Memory B cell (primary cell): ENCODE measurements around the gene METTL21C.

ENCODE experiments used
- ATAC-seq: fragments of 150-1000 bp; cut with Tn5 transposase; 2 replicates; pipeline ENCODE4 v1.10.0; 2021; ENCODE audit warnings: low read depth, mild to moderate bottlenecking, moderate library complexity
- DNase-seq, 2 donors: peaks; one replicate each; pipeline ENCODE4 v3.0.0; 2022; ENCODE audit warnings: low spot score in 2 of 2
- H3K27ac Mint-ChIP-seq: one replicate; pipeline ENCODE4 v1.8.0; 2022; ENCODE audit warnings: mild to moderate bottlenecking, moderate library complexity, mixed read lengths
- H3K27me3 Mint-ChIP-seq: one replicate; pipeline ENCODE4 v1.8.0; 2022; ENCODE audit warnings: mixed read lengths
- H3K36me3 Mint-ChIP-seq: one replicate; pipeline ENCODE4 v1.8.0; 2022; ENCODE audit warnings: mild to moderate bottlenecking, mixed read lengths
- H3K4me1 Mint-ChIP-seq: one replicate; pipeline ENCODE4 v1.8.0; 2022; ENCODE audit warnings: mixed read lengths
- H3K4me3 Mint-ChIP-seq: one replicate; pipeline ENCODE4 v1.8.0; 2022; ENCODE audit warnings: mild to moderate bottlenecking, moderate library complexity, mixed read lengths
- H3K9me3 Mint-ChIP-seq: one replicate; pipeline ENCODE4 v1.8.0; 2022; ENCODE audit warnings: mixed read lengths

Gene METTL21C

DNA sequence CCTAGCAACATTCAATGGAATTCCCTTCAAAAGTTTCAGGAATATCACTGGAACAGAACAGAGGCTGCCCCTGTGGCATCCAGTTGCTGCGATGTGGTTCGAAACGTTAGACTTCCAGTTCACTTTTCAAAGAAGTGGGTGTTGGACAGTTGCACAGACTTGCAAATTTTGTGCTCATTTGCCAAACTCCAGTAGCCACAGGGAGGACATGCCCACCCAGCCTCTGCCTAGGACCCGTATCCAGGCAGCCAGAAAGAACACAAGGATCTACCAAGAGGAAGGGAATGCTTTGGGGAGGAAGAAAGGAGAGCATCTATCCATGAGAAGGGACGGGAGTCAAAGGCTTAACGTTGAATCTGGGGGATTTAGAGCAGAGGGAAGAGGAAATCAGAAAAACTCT lies at the start of gene METTL21C:
Gene METTL21C (minus strand): TSS at position 108 of the 400 bp plus-strand sequence. CDS start 546 bp downstream, outside the sequence.
- Mint-ChIP-seq H3K36me3 (no peaks in the 10 kb centered on the region), H3K4me1 (no peaks in the 10 kb centered on the region), H3K4me3 (no peak within 1 kb of the TSS), H3K27me3 (peaks cover 26% of the 10 kb centered on the region), H3K27ac (no peak within 1 kb of the TSS), H3K9me3 (peaks cover 4% of the 10 kb centered on the region)
- no peak for ATAC-seq
- no peak for DNase-seq

DNA sequence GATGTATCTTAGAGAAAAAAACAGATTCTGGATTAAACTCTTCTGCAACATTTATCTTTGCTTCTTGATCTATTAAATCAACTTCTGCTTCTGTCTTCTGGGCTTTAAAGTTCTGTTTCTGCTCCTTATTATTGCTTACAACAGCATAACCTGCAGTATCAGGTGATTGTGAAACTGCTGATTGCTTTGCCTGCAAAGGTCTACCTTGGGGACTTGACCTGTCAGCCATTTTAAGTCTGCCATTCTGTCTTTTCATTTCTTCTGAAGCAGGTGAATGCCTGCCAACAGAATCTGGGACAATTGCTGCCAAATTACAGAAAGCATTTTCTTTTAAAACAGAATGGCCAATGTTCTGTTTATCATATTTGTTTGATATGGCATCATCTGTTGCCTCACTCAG lies 47.7 kb upstream of the METTL21C start:
- no peak overlapping the region for H3K27ac Mint-ChIP-seq
- no peak for ATAC-seq

DNA sequence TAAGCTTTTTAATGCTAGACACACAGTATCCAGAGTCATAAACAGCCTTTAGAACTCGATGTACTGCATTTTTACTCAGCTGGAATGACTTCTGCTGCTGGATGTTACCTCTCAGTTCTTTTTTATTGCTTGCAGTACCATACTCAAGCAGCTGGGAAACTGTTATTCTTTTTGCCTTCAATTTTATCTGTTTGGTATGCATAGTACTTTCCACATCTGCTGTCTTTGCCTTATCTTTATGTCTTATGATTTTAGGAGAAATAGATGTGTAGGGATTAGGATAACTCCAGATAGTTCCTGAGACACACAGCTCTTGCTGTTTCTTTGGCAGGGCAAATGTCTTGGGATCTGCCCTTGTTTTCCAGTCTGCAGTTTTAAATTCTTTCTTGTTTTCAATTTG lies 47.3 kb upstream of the METTL21C start:
- Mint-ChIP-seq H3K9me3 (peaks cover 15% of the 10 kb centered on the region), H3K27ac (no peak overlapping the region), H3K4me3 (no peak overlapping the region), H3K4me1 (no peaks in the 10 kb centered on the region), H3K27me3 (peaks cover 26% of the 10 kb centered on the region), H3K36me3 (peaks cover 10% of the 10 kb centered on the region)
- DNase-seq (no peak), ATAC-seq (no peak)

More for the DNA sequence above, 47.7 kb upstream of the METTL21C start:
- Mint-ChIP-seq H3K9me3 (peaks cover 15% of the 10 kb centered on the region), H3K4me3 (no peak overlapping the region), H3K27me3 (peaks cover 27% of the 10 kb centered on the region), H3K36me3 (peaks cover 10% of the 10 kb centered on the region), H3K4me1 (no peaks in the 10 kb centered on the region)
- DNase-seq = no peak

DNA sequence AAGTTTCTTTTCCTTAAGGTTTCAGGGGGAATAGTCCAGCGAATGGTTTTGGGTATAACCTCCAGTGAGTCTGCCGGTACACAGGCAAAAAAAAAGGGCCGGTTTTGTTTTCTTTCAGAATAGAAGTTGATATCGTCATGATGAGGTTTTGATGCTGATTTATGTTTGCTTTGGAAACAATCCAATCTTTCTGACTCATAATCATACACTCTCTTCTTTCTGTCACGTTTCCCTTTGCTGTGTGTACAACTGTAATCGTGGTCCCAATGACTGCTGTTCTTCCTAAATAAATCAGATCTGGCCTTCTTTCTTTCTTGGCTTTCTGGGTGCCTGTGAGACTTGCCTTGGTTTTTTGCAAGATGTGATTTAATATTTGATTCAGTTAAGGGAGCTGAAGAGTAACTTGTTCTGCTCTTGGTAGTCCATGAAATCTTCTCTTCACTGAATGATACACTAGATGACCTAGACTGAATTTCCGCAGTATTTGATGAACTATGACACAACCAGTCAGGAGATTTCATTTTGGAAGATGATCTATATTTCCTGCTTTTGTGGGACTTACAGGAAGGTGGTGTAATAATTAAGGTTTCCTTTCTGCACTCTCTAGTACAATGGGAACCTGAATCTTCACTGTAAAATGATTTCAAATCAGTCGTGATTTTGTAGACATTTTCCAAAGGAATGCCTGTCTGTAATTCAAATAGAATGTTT lies 34.9 kb upstream of the METTL21C start:
- H3K27ac Mint-ChIP-seq = no peak overlapping the region
- H3K36me3 Mint-ChIP-seq = no peaks in the 10 kb centered on the region
- no peak overlapping the region for H3K4me3 Mint-ChIP-seq
- no peak for ATAC-seq
- H3K9me3 Mint-ChIP-seq = peaks cover 3% of the 10 kb centered on the region
- no peak for DNase-seq
- H3K4me1 Mint-ChIP-seq = no peaks in the 10 kb centered on the region
- H3K27me3 Mint-ChIP-seq = peaks cover 4% of the 10 kb centered on the region

DNA sequence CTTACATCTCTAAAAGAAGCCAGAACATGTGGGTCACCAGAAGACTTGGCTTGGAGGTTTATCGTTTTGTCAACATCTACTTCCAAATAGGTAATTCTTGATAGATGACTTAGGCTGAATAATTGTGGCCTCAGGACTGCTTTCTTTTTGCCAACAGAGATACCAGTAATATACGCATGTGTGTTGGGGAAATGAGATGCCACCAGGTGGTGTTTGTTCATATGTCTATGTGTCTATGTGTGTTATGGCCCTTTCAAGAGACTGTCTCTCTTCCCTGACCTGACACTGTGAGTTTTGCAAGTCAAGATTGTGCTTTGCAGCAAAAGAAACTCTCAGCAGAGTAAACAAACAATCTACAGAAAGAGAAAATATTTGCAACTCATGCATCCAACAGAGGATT lies 31.6 kb upstream of the METTL21C start:
- Mint-ChIP-seq H3K4me3 (no peak overlapping the region), H3K9me3 (peaks cover 3% of the 10 kb centered on the region), H3K4me1 (no peaks in the 10 kb centered on the region), H3K27me3 (peaks cover 9% of the 10 kb centered on the region), H3K27ac (no peak overlapping the region), H3K36me3 (no peaks in the 10 kb centered on the region)
- ATAC-seq (no peak), DNase-seq (no peak)

DNA sequence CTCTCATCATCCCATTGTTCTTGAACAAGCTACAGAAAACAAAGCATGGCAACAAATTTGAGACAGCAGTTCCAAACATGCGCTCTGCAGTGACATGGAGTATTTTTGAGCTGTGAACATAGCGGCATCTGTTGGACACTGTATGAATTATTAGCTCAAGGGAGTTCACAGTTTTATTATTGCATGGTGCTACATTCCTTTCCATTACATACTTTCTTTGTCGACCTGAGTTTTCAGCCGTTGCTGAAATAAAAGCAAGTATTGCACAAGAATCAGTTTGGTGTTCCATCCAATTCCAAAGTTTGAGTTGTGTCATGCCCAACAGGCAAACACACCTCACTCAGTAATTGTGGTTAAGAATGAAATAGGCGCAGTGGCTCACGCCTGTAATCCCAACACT lies 30.1 kb upstream of the METTL21C start:
- DNase-seq = no peak

DNA sequence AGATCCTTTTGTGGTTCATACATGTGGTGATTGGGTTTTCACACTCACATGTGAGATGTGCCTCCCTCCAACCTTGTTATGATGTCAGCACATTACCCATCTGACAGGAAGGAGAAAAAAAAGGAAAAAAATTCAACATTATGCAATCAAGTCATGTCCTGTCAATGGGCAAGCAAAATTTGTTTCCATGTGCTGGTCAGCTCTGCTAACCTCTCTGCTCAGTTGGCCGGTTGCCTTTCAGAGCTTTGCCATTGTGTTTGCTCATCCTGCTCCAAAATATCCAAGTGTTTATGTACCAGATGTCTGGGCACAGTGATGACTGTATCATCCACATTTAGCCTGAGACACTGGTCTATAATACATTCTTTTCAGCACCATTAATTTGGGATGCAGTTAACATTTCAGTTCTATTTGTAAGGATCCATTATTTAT lies 27.0 kb upstream of the METTL21C start:
- H3K27me3 Mint-ChIP-seq = peaks cover 11% of the 10 kb centered on the region
- no peaks in the 10 kb centered on the region for H3K4me1 Mint-ChIP-seq
- no peak for ATAC-seq
- peaks cover 3% of the 10 kb centered on the region for H3K9me3 Mint-ChIP-seq
- H3K36me3 Mint-ChIP-seq = no peaks in the 10 kb centered on the region
- DNase-seq = no peak
- no peak overlapping the region for H3K4me3 Mint-ChIP-seq
- no peak overlapping the region for H3K27ac Mint-ChIP-seq

More for the DNA sequence above, 30.1 kb upstream of the METTL21C start:
- Mint-ChIP-seq H3K27ac (no peak overlapping the region), H3K9me3 (peaks cover 3% of the 10 kb centered on the region), H3K4me1 (no peaks in the 10 kb centered on the region), H3K27me3 (peaks cover 11% of the 10 kb centered on the region), H3K4me3 (no peak overlapping the region), H3K36me3 (no peaks in the 10 kb centered on the region)
- no peak for ATAC-seq

DNA sequence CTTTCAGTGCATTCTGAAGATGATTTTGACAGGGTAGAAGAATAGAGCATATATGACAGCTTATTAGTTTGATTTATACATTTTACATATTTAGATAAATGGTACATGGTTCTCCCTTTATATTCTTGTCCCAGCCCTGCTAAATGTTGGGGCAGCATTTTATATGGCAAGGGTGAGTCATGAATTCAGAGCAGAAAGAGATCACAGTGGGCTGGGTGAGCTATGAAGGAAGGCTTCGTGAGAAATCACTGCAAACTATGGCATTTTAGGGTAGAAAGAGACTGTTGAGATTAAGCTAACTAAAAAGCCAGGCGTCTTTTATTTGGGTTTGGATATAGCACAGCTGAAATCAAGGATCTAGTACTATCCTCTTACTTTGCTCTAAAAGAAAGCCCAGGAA lies 23.9 kb upstream of the METTL21C start:
- no peak overlapping the region for H3K27ac Mint-ChIP-seq
- H3K27me3 Mint-ChIP-seq = peaks cover 7% of the 10 kb centered on the region
- H3K4me3 Mint-ChIP-seq = no peak overlapping the region
- H3K36me3 Mint-ChIP-seq = no peaks in the 10 kb centered on the region
- ATAC-seq (no peak), DNase-seq (no peak)
- peaks cover 3% of the 10 kb centered on the region for H3K4me1 Mint-ChIP-seq
- H3K9me3 Mint-ChIP-seq = peaks cover 2% of the 10 kb centered on the region

DNA sequence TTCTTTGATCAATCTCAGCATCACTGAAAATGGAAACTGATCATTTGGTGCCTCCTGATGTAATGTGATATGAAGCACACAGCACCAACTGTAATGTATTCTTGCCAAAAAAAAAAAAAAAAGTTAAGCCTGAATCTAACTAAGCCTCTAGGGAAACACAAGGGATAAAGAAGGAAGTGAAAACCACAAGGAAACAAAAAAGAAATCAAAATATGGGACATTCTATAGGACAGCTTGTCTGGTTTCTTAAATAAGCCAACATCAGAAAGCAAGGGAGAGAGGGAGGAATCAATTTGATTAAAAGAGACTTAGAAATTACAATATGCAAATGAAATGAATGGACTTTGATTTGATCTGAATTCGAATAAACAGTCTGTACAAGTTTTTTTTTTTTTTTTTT lies 20.6 kb upstream of the METTL21C start:
- Mint-ChIP-seq H3K4me3 (no peak overlapping the region), H3K27ac (no peak overlapping the region), H3K36me3 (no peaks in the 10 kb centered on the region), H3K4me1 (peaks cover 3% of the 10 kb centered on the region), H3K9me3 (peaks cover 4% of the 10 kb centered on the region), H3K27me3 (peaks cover 3% of the 10 kb centered on the region)
- ATAC-seq = no peak
- DNase-seq = no peak

DNA sequence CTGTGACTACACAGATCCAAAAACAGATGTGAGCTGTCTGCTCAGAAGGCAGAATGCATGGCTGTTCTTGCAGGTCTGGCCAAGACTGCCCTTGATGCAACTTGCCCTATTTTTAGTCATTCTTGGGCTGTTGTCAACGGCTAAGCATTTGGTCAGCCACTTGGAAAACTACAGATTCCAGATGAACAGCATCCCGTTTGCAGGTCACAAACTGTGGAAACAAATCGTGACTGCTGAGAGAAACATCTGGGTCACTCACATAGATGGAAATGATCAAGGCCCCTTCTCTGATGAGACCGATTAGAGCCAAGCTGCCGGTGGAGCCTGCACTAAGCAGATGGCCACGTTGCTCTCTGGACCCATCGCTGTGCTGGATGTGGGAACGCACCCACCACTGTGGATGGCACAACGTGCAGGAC lies 15.4 kb upstream of the METTL21C start:
- DNase-seq = no peak
- H3K27me3 Mint-ChIP-seq = peaks cover 15% of the 10 kb centered on the region

DNA sequence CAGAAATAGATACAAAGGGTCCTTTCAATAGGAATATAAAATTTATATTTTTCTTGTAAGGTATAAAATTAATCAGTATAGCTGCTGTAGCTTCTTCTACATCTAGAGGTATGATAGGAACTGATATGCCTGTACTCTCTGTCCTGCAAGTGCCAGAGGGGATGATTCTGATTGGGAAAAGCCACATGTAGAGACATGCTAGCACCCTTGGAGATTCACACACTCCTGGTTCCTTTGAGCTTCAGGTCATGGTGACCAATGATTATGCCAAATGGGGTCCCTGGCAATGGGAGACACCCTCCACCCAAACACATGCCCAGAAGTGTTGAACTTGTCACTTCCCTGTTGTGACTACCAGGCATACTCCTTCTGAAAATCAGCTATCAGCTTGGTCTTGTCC lies 14.7 kb upstream of the METTL21C start:
- ATAC-seq (no peak), DNase-seq (no peak)
- Mint-ChIP-seq H3K4me1 (no peaks in the 10 kb centered on the region), H3K27ac (no peak overlapping the region), H3K36me3 (no peaks in the 10 kb centered on the region), H3K4me3 (no peak overlapping the region), H3K27me3 (peaks cover 18% of the 10 kb centered on the region), H3K9me3 (peaks cover 9% of the 10 kb centered on the region)

More for the DNA sequence above, 15.4 kb upstream of the METTL21C start:
- Mint-ChIP-seq H3K4me1 (peaks cover under 1% of the 10 kb centered on the region), H3K27ac (no peak overlapping the region), H3K9me3 (peaks cover 9% of the 10 kb centered on the region), H3K36me3 (no peaks in the 10 kb centered on the region), H3K4me3 (no peak overlapping the region)
- ATAC-seq = no peak

DNA sequence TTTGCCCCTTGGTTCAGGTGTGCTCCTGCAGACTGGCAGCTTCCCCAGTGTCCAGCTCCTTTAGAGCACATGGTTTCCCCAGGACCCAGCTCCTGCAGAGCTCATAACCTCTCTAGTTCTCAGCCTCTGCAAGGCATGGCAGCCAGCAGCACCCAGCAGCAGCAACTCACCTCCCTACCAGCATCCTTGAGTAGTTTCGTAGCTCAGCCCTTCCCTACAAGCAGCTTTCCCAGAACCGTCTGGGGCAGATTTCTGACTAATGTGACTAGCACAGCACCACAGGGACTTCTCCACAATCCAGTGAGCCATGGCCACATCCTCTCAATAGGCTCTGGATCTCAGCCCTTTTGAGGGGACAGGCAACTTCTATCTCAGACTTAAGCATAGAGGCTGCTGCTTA lies 14.1 kb upstream of the METTL21C start:
- H3K27ac Mint-ChIP-seq = no peak overlapping the region
- DNase-seq = no peak
- peaks cover 18% of the 10 kb centered on the region for H3K27me3 Mint-ChIP-seq
- H3K4me1 Mint-ChIP-seq = no peaks in the 10 kb centered on the region
- no peaks in the 10 kb centered on the region for H3K36me3 Mint-ChIP-seq
- no peak for ATAC-seq
- no peak overlapping the region for H3K4me3 Mint-ChIP-seq
- peaks cover 9% of the 10 kb centered on the region for H3K9me3 Mint-ChIP-seq

DNA sequence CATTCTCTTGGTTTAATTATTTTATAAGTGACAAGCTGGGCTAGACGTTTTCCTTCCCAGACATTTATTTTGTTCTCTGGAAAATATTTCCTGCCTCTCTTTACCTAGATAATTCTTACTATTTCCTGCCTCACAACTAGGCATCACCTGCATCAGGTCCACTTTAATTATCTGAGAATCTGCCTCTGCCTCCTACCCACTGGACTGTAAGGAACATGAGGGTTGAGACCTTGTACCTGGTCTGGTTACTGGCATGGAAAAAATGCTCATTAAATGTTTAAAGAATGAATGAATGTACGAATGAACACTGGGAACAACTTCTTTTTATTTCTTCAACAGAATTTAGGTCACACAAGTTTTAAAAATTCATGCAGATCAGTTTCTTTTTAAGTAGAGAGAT lies 13.4 kb upstream of the METTL21C start:
- no peak for ATAC-seq
- no peak for DNase-seq
- Mint-ChIP-seq H3K27me3 (peaks cover 18% of the 10 kb centered on the region), H3K36me3 (no peaks in the 10 kb centered on the region), H3K4me3 (no peak overlapping the region), H3K4me1 (no peaks in the 10 kb centered on the region), H3K9me3 (peaks cover 9% of the 10 kb centered on the region), H3K27ac (no peak overlapping the region)

DNA sequence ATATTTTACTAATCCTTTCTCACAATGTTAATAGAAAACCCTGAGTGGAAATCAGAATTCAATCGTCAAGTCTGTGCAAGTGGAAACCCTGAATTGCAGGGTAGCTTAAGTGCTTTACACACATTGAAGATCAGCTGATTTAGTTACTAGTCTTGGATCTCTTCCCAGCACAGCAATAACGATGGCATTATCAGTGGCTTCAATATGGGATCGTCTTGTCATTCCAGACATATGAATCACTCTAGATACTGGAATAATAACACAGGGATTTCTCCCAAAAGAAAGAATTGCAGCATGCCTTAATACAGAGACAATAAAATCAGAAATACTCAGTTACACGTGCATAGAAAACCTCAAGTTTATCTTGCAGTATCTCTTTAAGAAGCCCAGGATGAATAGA lies 12.6 kb upstream of the METTL21C start:
- Mint-ChIP-seq H3K9me3 (peaks cover 9% of the 10 kb centered on the region), H3K27ac (no peak overlapping the region), H3K4me3 (no peak overlapping the region), H3K4me1 (no peaks in the 10 kb centered on the region), H3K27me3 (peaks cover 19% of the 10 kb centered on the region), H3K36me3 (no peaks in the 10 kb centered on the region)
- DNase-seq = no peak
- no peak for ATAC-seq
